ENCODE results near the gene ZNF33B. TPM values are rescaled to one million over a fixed set of nuclear protein-coding genes. Genes with fewer than 3 reads are reported as not detected.

Gene ZNF33B
- 10 to 100 TPM; 17.1 to 34.9 TPM for total RNA-seq
- 14.2 TPM for polyA plus RNA-seq (2013, experiment 1 of 2)
- 16.7 TPM for polyA plus RNA-seq (2013, experiment 2 of 2)
- long read RNA-seq, experiment 1, partial matches to known transcripts, result 0 of 4 reads
- long read RNA-seq, experiment 1, other reads (novel, unspliced or antisense), result 4 of 4 reads
- long read RNA-seq, experiment 2, full-length matches to known transcripts, result 3 of 20 reads
- long read RNA-seq, experiment 2, partial matches to known transcripts, result 1 of 20 reads
- long read RNA-seq, experiment 2, other reads (novel, unspliced or antisense), result 16 of 20 reads
- long read RNA-seq, experiment 3, full-length matches to known transcripts, result 15 of 113 reads
- long read RNA-seq, experiment 3, partial matches to known transcripts, result 10 of 113 reads
- long read RNA-seq, experiment 3, other reads (novel, unspliced or antisense), result 88 of 113 reads
- long read RNA-seq, experiment 4, partial matches to known transcripts, result 1 of 8 reads
- long read RNA-seq, experiment 4, other reads (novel, unspliced or antisense), result 6 of 8 reads

GRCh38 chr10:42638055-42638820 lies at the start of gene ZNF33B:
Gene ZNF33B, minus strand, starts transcription at chr10:42638570. Its CDS starts 1,642 bp downstream, at chr10:42636928.
- H3K36me3 Mint-ChIP-seq (ENCODE audit: low read depth), result peaks cover 29% of the 10 kb centered on the region
- H3K36me3 ChIP-seq (ENCODE audit: control insufficient read depth, insufficient read depth, low read length), result peaks cover 4% of the 10 kb centered on the region
- no peaks in the 10 kb centered on the region for H3K9me3 ChIP-seq (ENCODE audit: control insufficient read depth, low read length)
- H3K27ac ChIP-seq (ENCODE audit: low read depth, low read length), result peak within 1 kb of the TSS; percentile 95
- H3K9me3 Mint-ChIP-seq, result peaks cover 2% of the 10 kb centered on the region
- H3K4me1 Mint-ChIP-seq, result peaks cover 13% of the 10 kb centered on the region
- H3K4me1 ChIP-seq (ENCODE audit: control insufficient read depth, insufficient read depth, low read length), result no peaks in the 10 kb centered on the region
- TF ChIP-seq CTCF (conservative IDR thresholded peaks at IDR 0.05), result no peak
- 0 to 1% methylated on average over 17 to 62 of the region's 62 CpGs for WGBS, 2 experiments (ENCODE audit: insufficient coverage in 1 of 2, insufficient read length in 1 of 2)
- H3K27ac Mint-ChIP-seq, result peak within 1 kb of the TSS; percentile 97
- H3K4me3 Mint-ChIP-seq, result peak within 1 kb of the TSS; percentile 75
- H3K27me3 ChIP-seq (ENCODE audit: control insufficient read depth, insufficient read depth, low read length, poor library complexity, severe bottlenecking), result no peaks in the 10 kb centered on the region
- peak within 1 kb of the TSS; percentile 87 for H3K9ac ChIP-seq (ENCODE audit: extremely low read depth, low read length, poor library complexity, severe bottlenecking)
- DNase-seq, result peak; percentile 98
- H3K4me3 ChIP-seq (ENCODE audit: low read length), result peak within 1 kb of the TSS; percentile 81
- H3K27me3 Mint-ChIP-seq (ENCODE audit: insufficient read depth), result no peaks in the 10 kb centered on the region

- WGBS, 2 experiments (ENCODE audit: insufficient coverage in 1 of 2, insufficient read length in 1 of 2), result 69% methylated on average over 2 of the region's 2 CpGs; no CpG with 5 or more reads in 1 of the 2 experiments
Observed at GRCh38 chr10:42684517-42684916, 46.1 kb upstream of the ZNF33B start.

More at GRCh38 chr10:42684517-42684916, 46.1 kb upstream of the ZNF33B start:
- no peaks in the 10 kb centered on the region for H3K36me3 ChIP-seq (ENCODE audit: control insufficient read depth, insufficient read depth, low read length)
- DNase-seq, result no peak
- TF ChIP-seq CTCF (conservative IDR thresholded peaks at IDR 0.05), result no peak
- H3K36me3 Mint-ChIP-seq (ENCODE audit: low read depth), result no peaks in the 10 kb centered on the region
- no peaks in the 10 kb centered on the region for H3K27me3 Mint-ChIP-seq (ENCODE audit: insufficient read depth)
- H3K4me1 ChIP-seq (ENCODE audit: control insufficient read depth, insufficient read depth, low read length), result no peaks in the 10 kb centered on the region
- H3K27ac Mint-ChIP-seq, result no peak overlapping the region
- no peaks in the 10 kb centered on the region for H3K4me1 Mint-ChIP-seq
- H3K27me3 ChIP-seq (ENCODE audit: control insufficient read depth, insufficient read depth, low read length, poor library complexity, severe bottlenecking), result no peaks in the 10 kb centered on the region
- H3K9me3 ChIP-seq (ENCODE audit: control insufficient read depth, low read length), result peaks cover 42% of the 10 kb centered on the region
- no peak overlapping the region for H3K4me3 ChIP-seq (ENCODE audit: low read length)
- H3K27ac ChIP-seq (ENCODE audit: low read depth, low read length), result no peak overlapping the region
- H3K4me3 Mint-ChIP-seq, result no peak overlapping the region
- no peak overlapping the region for H3K9ac ChIP-seq (ENCODE audit: extremely low read depth, low read length, poor library complexity, severe bottlenecking)
- H3K9me3 Mint-ChIP-seq, result peaks cover 65% of the 10 kb centered on the region

Measured in endodermal cell (in vitro differentiated cells).